HTR-8/SVneo (cell line): ENCODE measurements around the gene DLG1.

Source experiments
- DNase-seq: peaks from one replicate; pipeline ENCODE4 v3.0.0; 2011; ENCODE audit warnings: low spot score, mixed read lengths; ENCODE audit not compliant: insufficient read length
- FAIRE-seq: peaks from 2 replicates; lab custom pipeline; 2011; peaks lifted over from hg19 to GRCh38; lab: Jason Lieb, UNC

DLG1 gene

DNA sequence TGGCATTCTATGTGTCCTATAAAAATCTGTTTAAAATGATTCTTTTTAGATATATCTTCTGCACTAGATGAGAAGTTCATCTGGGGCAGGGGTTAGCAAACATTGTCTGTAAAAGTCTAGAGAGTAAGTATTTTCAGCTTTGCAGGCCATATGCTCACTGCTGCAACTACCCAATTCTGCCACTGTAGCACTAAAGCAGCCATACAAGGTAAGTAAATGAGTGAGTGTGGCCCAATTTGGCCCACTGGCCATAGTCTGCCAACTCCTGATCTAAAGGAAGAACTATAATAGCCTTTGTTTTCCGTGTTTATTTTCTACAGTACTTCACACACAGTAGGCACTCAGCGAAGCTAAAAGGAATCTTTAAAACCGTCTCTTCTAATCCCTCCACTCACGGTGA lies 42.3 kb downstream of the DLG1 start:
- no peak for FAIRE-seq
- no peak for DNase-seq

- DNase-seq, result no peak
- no peak for FAIRE-seq
Observed at GRCh38 chr3:197253238-197253947, 45.0 kb downstream of the DLG1 start.

DNA sequence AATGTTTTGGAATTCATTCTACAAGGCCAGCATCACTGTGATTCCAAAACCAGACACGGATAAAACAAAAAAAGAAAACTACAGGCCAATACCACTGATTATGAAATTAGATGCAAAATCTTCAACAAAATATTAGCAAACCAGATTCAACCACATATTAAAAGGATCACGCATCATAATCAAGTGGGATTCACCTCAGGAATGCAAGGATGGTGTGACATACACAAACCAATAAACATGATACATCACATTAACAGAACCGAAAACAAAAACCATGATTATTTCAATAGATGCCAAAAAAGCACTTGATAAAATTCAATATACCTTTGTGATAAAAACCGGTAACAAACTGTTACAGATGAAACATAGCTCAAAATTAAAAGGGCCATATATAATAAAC lies 48.9 kb downstream of the DLG1 start:
- no peak for FAIRE-seq
- DNase-seq, result no peak

DNA sequence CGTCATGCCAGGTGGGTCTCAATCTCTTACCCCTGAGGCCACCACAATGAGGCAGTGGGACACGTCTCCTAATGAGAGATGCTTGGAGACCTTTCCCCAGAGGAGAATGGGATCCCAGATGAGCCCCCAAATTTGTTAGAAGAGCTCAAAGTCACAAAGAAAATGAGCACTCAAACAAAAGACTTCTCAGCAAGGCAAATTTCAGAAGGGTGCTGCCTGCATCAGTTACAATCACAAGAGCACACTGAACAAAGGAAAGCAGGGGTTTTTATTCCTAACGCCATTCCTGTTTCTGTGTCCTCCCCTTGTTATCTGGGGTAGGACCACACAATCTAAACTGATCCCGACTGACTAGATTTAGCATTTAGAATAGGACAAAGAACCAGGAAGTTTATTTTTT lies 50.1 kb downstream of the DLG1 start:
- no peak for FAIRE-seq
- no peak for DNase-seq

DNA sequence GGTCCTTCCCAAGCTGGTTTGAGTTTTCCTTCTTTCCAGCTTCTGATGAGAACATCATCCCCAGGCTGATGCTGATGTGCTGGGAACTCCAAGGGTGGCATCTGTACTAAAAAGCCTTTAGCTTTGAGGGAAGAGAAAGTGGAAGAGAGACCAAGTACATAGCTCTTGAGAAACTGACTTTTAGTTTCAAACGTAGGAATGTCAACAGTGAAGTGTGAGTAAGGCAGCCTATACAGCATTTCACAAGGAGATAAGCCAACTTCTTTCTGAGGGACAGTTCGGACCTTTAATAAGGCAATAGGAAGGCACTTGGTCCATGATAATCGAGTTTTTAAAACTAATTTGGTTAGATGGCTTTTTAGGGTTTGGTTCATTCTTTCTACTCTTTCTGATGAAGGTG lies 53.7 kb downstream of the DLG1 start:
- no peak for FAIRE-seq
- no peak for DNase-seq

GRCh38 chr3:197242784-197243432 lies 55.5 kb downstream of the DLG1 start:
- no peak for DNase-seq
- no peak for FAIRE-seq

DNA sequence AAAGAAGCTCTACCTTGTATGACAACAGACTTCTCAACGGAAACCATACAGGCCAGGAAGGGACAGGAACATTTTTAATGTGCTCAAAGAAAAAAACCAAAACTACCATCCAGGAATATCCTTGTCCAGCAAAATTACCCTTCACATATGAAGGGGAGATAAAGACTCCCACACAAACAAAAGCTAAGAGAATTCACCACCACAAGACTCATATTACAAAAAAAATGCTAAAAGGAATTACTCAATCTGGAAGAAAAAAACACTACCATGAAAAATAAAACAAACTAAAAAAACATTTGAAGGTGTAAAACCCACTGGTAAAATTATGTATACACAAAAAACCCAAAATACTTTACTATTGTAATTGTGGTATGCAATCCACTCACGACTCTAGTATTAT lies 57.2 kb downstream of the DLG1 start:
- no peak for FAIRE-seq
- DNase-seq, result no peak

GRCh38 chr3:197239857-197240256 lies 58.6 kb downstream of the DLG1 start:
- FAIRE-seq, result no peak

DNA sequence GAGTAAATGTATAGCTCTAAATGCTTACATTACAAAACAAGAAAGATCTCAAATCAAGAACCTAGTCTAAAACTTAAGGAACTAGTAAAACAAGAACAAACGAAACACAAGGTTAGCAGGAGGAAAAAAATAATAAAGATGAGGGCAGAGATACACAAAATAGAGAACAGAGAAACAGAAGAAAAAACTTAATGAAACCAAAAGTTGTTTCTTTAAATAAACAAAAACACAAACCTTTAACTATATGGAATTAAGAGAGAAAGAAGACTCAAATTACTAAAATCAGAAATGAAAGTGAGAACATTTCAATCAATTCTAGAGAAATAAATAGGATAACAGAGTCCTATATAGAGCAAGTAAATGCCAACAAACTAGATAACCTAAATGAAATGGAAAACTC lies 59.6 kb downstream of the DLG1 start:
- FAIRE-seq, result no peak

More at GRCh38 chr3:197239857-197240256, 58.6 kb downstream of the DLG1 start:
- DNase-seq, result no peak

DNA sequence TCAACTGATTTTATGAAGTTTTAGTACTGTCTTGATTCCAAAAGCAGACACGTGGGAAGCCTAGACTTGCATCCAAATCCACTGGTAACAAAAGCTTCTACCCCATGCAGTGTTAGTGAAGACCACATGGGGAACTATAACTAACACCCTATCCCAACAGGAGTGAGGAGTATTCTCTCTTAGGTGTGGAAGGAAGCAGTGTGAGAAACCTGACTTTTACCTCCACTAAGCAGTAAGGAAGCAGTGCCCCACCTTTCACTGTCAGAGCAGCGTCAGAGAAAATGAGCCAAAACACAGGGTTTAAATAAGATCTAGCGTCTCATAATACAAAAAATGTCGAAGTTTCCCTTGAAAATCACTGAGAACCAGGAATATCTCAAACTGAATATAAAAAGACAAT lies 60.5 kb downstream of the DLG1 start:
- FAIRE-seq (no peak), DNase-seq (no peak)

More for the DNA sequence above, 59.6 kb downstream of the DLG1 start:
- no peak for DNase-seq

DNA sequence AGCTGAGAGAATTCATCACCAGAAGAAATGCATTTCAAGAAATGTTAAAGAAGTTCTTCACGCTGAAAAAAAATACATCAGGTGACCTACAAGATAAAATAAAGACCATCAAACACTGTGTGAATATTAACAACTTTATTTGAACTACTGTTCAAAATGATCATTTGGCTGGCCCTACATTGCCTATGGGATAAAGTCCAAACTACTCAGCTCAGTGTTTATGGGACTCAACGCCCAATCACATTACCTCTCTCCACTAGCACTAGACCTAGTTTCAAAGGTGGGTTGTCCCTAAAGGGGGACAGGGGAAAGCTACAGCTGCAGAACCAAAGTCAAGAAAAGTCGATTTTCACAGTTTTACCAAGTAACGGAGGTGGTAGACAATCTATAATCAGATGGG lies 62.0 kb downstream of the DLG1 start:
- DNase-seq (no peak), FAIRE-seq (no peak)

- FAIRE-seq (no peak), DNase-seq (no peak)
Observed at GRCh38 chr3:197234947-197235914, 63.2 kb downstream of the DLG1 start.

DNA sequence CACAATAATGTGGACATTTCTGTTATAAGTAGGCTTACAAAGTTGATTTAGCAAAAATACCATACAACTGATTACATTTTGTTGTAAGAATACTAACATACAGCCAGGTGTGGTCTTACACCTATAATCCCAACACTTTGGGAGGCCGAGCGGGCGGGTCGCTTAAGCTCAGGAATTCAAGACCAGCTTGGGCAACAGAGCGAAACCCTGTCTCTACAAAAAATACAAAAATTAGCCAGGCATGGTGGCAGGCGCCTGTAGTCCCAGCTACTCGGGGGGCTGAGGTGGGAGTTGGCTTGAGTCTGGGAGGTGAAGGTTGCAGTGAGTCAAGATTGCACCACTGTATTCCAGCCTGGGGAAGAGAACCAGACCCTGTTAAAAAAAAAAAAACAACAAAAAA lies 67.1 kb downstream of the DLG1 start:
- FAIRE-seq, result no peak

DNA sequence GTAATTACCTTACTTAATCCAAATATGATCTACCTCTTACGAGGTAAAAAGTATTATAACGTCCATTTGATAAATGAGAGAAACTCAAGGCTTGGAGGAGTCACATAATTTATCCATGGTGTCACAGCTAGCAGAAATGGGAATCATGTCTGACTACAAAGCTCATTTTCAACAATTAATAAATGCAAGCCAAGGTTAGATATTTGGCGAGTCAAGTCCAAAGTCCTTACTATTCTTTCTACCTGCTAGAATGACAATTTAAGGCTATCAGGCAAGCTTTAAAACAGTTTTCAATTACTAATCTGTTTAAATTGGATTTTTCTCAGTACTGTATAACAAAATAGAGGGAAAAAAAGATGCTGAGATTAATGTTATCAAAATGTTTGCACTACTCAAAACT lies 68.6 kb downstream of the DLG1 start:
- DNase-seq (no peak), FAIRE-seq (no peak)

More for the DNA sequence above, 67.1 kb downstream of the DLG1 start:
- no peak for DNase-seq

- DNase-seq, result no peak
- FAIRE-seq, result no peak
Observed at GRCh38 chr3:197229178-197229577, 69.2 kb downstream of the DLG1 start.

DNA sequence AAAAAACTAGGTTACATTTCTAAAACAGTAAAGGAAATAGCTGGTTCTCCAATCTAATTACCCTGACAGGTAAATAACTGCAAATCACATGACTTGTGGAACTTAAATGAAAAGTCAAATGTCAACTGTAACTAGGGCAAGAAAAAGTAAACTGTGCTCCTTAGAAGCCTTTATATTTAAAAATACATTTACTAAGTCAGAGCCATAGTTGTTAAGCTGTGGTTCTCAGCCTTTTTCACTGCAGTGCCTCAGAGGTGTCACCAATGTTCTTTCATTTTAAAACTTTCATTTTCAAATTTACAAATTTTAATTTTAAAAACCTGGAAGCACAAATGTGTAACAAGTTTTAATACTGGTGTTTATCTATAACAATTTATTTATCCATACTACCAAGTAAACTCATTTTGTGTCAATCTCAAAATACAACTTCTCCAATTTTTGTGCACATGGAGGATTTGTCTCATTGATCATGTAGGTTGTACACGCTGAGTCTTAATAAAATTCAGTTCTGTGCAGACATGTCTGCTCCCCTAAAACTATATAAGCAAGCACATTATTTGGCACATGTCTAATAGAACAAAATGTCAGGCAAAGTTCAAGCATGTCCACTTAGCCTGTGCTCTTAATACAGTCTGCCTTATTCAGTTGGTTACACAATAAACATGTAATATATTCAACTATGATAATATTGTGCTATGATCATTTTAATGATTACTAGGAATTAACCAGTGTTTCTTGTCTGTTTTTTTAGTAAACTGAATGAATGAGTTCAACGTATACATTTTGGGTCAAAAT lies 70.4 kb downstream of the DLG1 start:
- FAIRE-seq (no peak), DNase-seq (no peak)

- FAIRE-seq (no peak), DNase-seq (no peak)
Observed at GRCh38 chr3:197226179-197226578, 72.2 kb downstream of the DLG1 start.

DNA sequence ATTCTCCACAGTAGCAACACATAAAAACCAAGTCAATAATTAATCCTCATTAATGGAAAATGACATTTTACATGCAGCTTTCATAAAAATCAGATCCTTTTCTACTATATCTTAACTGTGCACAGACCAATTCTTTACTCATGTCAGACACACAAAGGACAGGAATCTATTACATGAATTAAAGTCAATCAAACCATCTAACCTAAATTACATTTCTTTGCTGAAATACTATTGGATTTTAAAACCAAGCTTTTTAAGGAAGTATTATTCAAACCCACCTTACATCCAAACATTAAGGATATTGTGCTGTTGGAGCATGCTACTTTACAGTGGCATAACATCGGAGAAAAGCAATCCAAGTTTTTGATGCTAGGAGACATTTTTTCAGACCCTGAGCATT lies 72.8 kb downstream of the DLG1 start:
- FAIRE-seq (no peak), DNase-seq (no peak)

- DNase-seq (peak; percentile 58), FAIRE-seq (no peak)
Observed at GRCh38 chr3:197224034-197224444, 74.4 kb downstream of the DLG1 start.

DNA sequence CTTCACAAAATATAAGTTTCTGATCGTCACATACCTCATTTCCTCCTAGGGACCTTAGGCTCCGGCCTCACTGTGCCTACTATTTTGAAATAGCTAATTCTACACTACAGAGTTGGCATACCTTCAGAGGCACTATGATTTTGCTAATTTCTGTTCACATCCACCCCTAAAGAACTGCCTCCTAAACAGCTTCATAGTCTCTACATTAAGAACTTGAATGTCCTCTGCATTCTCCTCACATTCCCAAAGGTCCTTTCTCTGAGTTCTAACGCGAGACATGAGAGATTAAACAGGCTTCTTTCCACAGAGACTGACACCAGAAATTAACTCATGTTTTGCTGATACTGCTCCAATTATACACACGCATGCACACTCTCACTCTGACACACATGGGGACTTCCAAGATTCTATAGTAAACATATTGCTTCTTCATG lies 75.5 kb downstream of the DLG1 start:
- no peak for DNase-seq
- FAIRE-seq, result no peak
